Stimulated activated CD8-positive, alpha-beta memory T cell treated with anti-CD3 and anti-CD28 coated beads, Interleukin-15, amount 100 ng/mL, for 48 hours (primary cell): Measurements from ENCODE around the gene VAMP8.

Experiments used
- DNase-seq, 2 donors: peaks; one replicate each; pipeline ENCODE4 v3.0.0-alpha.2; 2020; ENCODE audit warnings: low read depth in 2 of 2

The VAMP8 gene

DNA sequence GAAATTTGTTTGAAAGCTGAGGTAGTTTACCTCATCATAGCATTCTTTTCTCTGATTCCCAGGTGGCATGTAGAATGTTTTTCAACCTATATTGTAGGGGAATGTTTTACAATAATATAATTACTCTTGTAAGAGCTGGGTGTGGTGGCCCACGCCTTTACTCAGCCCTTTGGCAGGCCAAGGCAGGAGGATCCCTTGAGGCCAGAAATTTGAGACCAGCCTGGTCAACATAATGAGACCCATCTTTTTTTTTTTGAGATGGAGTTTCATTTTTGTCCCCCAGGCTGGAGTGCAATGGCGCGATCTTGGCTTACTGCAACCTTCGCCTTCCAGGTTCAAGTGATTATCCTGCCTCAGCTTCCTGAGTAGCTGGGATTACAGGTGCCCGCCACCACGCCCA is 42.2 kb downstream of the VAMP8 start:
- DNase-seq, result no peak

DNA sequence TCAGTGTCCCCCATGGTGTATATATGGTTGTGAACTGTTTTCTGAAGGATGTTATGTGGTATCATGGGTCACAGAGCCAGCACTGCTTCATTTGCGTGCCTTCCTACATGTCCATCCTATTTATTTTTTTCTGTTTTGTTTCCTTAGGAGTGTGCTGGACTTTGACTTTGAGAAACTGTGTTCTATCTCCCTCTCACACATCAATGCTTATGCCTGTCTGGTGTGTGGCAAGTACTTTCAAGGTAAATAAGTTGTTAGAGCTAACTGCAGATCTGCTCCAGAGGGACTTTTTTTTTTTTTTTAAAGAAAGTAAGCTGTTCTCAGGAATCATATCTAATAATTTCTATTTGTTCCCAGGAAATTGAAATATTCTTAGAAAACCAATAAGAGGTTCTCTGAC is 44.0 kb downstream of the VAMP8 start:
- no peak for DNase-seq

DNA sequence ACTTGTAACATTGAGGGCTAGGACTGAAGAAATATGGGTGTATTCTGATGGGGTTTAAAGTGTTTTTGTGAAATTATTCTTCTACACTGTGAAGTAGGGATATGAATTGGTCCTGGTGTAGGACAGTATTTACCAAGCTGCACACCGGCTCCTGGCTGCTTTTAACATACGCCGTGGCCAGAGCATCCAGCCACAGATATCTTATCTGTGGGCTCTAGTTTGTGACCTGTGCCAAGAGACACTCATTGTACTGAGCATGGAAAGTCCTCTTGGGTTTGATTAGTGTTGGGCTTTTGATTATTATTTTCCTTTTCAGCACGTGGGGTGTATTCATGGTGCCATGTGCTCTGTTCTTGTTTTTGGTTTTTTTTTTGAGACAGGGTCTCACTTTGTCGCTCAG is 46.6 kb downstream of the VAMP8 start:
- no peak for DNase-seq

DNA sequence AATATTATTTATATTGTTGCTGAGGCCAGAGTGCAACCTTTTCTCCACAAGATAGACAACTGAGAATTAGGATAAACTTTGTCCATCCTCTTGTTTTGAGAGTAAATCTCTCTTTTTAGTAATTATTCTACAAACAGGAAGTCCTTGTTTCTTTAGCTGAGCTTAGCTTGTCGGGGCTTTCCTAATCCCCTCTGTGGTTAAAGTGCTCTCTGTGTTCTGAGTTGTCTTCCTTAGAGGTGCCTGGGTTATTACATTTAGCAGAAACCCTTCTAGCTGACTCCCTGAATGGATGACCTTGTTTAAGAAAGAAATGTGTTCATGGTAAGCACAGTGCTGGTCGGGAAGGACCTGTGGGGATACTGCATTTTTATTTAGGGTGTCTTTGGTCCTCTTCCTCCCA is 51.3 kb downstream of the VAMP8 start:
- DNase-seq, result no peak

DNA sequence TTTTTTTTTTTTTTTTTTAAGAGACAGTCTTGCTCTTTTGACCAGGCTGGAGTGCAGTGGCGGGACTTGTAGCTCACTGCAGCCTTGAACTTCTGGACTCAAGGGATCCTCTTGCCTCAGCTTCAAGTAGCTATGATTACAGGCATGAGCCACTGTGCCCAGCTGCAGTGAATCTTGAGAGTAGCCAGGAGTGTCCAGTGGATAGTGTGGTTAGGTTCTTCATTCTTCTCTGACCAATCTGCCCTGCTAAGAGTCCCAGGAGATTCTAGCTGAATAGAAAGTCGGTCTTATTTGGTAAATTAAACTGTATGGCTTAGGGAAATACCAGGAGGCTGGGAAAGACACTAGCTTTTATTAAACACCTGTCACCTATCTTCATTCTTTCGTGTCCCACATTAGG is 53.9 kb downstream of the VAMP8 start:
- no peak for DNase-seq
